GM12892 (cell line): ENCODE measurements around the gene TTLL8.

Experiments
- POLR2A ChIP-seq: IDR thresholded peaks from 2 replicates; pipeline ENCODE4 v1.6.1; 2011; ENCODE audit warnings: low read depth, low read length, control low read depth
- POLR2AphosphoS5 ChIP-seq: IDR thresholded peaks from 2 replicates; pipeline ENCODE4 v1.6.1; 2011; ENCODE audit warnings: low read depth, low read length, control low read depth

GRCh38 chr22:50071432-50072166 is 13.5 kb upstream of the TTLL8 start:
- no peak for TF ChIP-seq POLR2AphosphoS5
- no peak for TF ChIP-seq POLR2A
